Keratinocyte (primary cell): ENCODE data around the gene SSPN. TPM values are rescaled to one million over a fixed set of nuclear protein-coding genes. Genes with fewer than 3 reads are reported as not detected.
A peak's percentile ranks its signal among the peaks of the same experiment; 100 is the strongest.

ENCODE experiments used
- DNase-seq: peaks from one replicate; pipeline ENCODE4 v3.0.0-alpha.2; 2011; ENCODE audit warnings: low read depth, missing footprints, low spot score
- FAIRE-seq: peaks from 2 replicates; lab custom pipeline; 2011; peaks lifted over from hg19 to GRCh38; lab: Jason Lieb, UNC
- H2AFZ ChIP-seq: 2 replicates; pipeline ENCODE4 v1.6.0; 2012; ENCODE audit warnings: low read length, control low read depth, inconsistent platforms; ENCODE audit not compliant: control insufficient read depth
- H3K27ac ChIP-seq: 2 replicates; pipeline ENCODE4 v1.5.1; 2011; ENCODE audit warnings: low read length; ENCODE audit not compliant: control insufficient read depth, insufficient read depth
- H3K27me3 ChIP-seq: 3 replicates; pipeline ENCODE4 v1.6.0; 2011; ENCODE audit warnings: low read length; ENCODE audit not compliant: control insufficient read depth, insufficient read depth; ENCODE audit errors: extremely low read depth
- H3K36me3 ChIP-seq, 2 experiments: 2 replicates in 1 of 2; 3 replicates in 1 of 2; pipeline ENCODE4 v1.5.1; 2011; ENCODE audit warnings: low read length in 2 of 2, mild to moderate bottlenecking in 1 of 2; ENCODE audit not compliant: control insufficient read depth in 2 of 2, insufficient read depth in 2 of 2; ENCODE audit errors: extremely low read depth in 1 of 2
- H3K4me1 ChIP-seq: 3 replicates; pipeline ENCODE4 v1.5.1; 2011; ENCODE audit warnings: low read length; ENCODE audit not compliant: control insufficient read depth, insufficient read depth; ENCODE audit errors: extremely low read depth
- H3K4me2 ChIP-seq: 3 replicates; pipeline ENCODE4 v1.6.0; 2011; ENCODE audit warnings: low read depth, low read length; ENCODE audit not compliant: control insufficient read depth, insufficient read depth; ENCODE audit errors: extremely low read depth
- H3K4me3 ChIP-seq, 3 experiments: fragments of 200-600 bp in 1 of 3; sonication (generic) in 1 of 3; 2 replicates in 2 of 3; 3 replicates in 1 of 3; pipeline ENCODE4 v1.5.1; 2011 to 2016; ENCODE audit warnings: low read length in 3 of 3, mild to moderate bottlenecking in 3 of 3, control low read depth in 2 of 3, inconsistent platforms in 1 of 3, low read depth in 1 of 3, mixed read lengths in 1 of 3, mixed run types in 1 of 3, moderate library complexity in 1 of 3; ENCODE audit not compliant: control insufficient read depth in 2 of 3, insufficient read depth in 2 of 3; ENCODE audit errors: extremely low read depth in 1 of 3
- H3K79me2 ChIP-seq: 2 replicates; pipeline ENCODE4 v1.6.0; 2012; ENCODE audit warnings: low read length; ENCODE audit not compliant: control insufficient read depth, insufficient read depth
- H3K9ac ChIP-seq: 3 replicates; pipeline ENCODE4 v1.6.0; 2011; ENCODE audit warnings: low read length; ENCODE audit not compliant: control insufficient read depth, insufficient read depth; ENCODE audit errors: extremely low read depth
- H3K9me1 ChIP-seq: 3 replicates; pipeline ENCODE4 v1.6.0; 2011; ENCODE audit warnings: low read length; ENCODE audit not compliant: control insufficient read depth, insufficient read depth; ENCODE audit errors: extremely low read depth
- H3K9me3 ChIP-seq: 2 replicates; pipeline ENCODE4 v1.5.1; 2012; ENCODE audit warnings: low read depth, low read length; ENCODE audit not compliant: control insufficient read depth
- H4K20me1 ChIP-seq: 3 replicates; pipeline ENCODE4 v1.6.0; 2011; ENCODE audit warnings: low read length; ENCODE audit not compliant: control insufficient read depth, insufficient read depth; ENCODE audit errors: extremely low read depth
- EZH2 ChIP-seq: IDR thresholded peaks from one replicate; pipeline ENCODE4 v1.6.1; 2012; ENCODE audit warnings: inconsistent platforms, mild to moderate bottlenecking, low read length, moderate library complexity
- dilution Hi-C: fragments of 300-500 bp; cut with MboI; formaldehyde crosslinking; loops from one replicate; pipeline ENCODE4 v1.7.0; 2020; ENCODE audit warnings: low sequenced_read_pairs; ENCODE audit not compliant: extremely low pct_ligation_motif_present
- polyA plus RNA-seq, 5 experiments: library from polyadenylated mRNA; depleted of rRNA in 3 of 5; stranded (reverse) in 3 of 5; stranded (forward) in 1 of 5; unstranded in 1 of 5; fragments of >200 nt; gene quantifications; 1 replicate in 1 of 5; 2 replicates in 3 of 5; 3 replicates in 1 of 5; pipeline versions ENCODE4 v1.2.1 to v1.2.3, GENCODE V29; 2011 to 2012; ENCODE audit warnings: missing spikeins in 2 of 5, low read depth in 1 of 5, low replicate concordance in 1 of 5
- TF ChIP-seq, protein P1 (sequence below), 3 experiments: IDR thresholded peaks in 1 of 3; conservative IDR thresholded peaks in 1 of 3; optimal IDR thresholded peaks in 1 of 3; 2 replicates in 2 of 3; 3 replicates in 1 of 3; pipeline versions ENCODE3 to v1.5.1; 2011; ENCODE audit warnings: low read length in 3 of 3, mild to moderate bottlenecking in 3 of 3, moderate library complexity in 2 of 3, control low read depth in 1 of 3, inconsistent platforms in 1 of 3; ENCODE audit not compliant: insufficient read depth in 2 of 3; ENCODE audit errors: extremely low read depth in 1 of 3

Gene SSPN
- polyA plus RNA-seq, 1 donor (not counting 4 experiments of a cell fraction or from before 2014, with no cell fraction given), result 1.0 TPM

DNA sequence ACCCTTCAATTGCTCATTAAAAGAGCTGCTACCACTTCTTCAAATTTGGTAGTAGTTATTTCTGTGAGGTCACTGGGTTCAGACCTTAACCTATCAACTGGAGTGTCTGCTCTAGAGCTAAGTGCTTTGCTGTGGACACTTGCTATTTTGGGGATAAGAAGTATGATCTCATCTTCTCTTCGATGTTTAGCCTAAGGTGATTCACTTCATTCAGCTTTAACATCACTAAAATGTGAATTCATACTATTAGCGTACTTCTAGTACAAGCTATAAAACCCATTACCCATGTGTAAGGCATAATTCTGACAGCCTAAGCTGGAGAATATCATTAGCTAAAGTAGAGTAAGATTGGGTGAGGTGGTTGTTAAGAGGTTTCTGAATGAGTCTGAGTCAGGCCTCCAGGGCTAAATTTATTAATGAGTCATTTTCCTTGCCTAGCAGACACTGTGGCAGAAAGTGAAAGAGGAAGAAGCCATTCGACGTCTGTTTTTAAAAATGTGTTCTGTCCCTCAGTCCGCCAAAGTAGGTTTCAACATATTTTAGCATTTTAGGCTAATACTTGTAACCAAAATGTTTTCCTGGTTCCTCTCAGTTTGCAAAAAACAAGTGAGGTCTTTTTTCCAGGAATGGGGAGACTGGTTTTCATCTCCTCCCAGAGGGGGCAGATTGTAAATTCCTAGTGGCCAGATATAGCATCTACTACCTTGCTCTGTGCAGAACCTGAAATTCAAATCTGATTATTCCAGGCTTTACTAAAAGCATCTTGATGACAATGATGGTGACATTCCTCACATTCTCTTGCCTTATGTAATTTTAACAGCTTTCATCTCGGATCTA, 103.6 kb downstream of the SSPN start:
- Histone ChIP-seq H3K79me2 (no peaks in the 10 kb centered on the region), H3K4me2 (peak overlapping the region; percentile 89), H3K4me3 (peak overlapping the region in 2 of 3 experiments; percentile 59 to 69), H3K27me3 (no peaks in the 10 kb centered on the region), H3K4me1 (peaks cover 15% of the 10 kb centered on the region), H3K27ac (peak overlapping the region; percentile 90), H4K20me1 (no peaks in the 10 kb centered on the region), H3K9me1 (no peaks in the 10 kb centered on the region), H3K9ac (peak overlapping the region; percentile 77), H3K36me3 (no peaks in the 10 kb centered on the region), H3K9me3 (no peaks in the 10 kb centered on the region), H2AFZ (peak overlapping the region; percentile 93)
- FAIRE-seq (peak; percentile 93), DNase-seq (no peak)
- dilution Hi-C loops, result no loop called here
- TF ChIP-seq EZH2, result no peak
- TF ChIP-seq, protein P1, sequence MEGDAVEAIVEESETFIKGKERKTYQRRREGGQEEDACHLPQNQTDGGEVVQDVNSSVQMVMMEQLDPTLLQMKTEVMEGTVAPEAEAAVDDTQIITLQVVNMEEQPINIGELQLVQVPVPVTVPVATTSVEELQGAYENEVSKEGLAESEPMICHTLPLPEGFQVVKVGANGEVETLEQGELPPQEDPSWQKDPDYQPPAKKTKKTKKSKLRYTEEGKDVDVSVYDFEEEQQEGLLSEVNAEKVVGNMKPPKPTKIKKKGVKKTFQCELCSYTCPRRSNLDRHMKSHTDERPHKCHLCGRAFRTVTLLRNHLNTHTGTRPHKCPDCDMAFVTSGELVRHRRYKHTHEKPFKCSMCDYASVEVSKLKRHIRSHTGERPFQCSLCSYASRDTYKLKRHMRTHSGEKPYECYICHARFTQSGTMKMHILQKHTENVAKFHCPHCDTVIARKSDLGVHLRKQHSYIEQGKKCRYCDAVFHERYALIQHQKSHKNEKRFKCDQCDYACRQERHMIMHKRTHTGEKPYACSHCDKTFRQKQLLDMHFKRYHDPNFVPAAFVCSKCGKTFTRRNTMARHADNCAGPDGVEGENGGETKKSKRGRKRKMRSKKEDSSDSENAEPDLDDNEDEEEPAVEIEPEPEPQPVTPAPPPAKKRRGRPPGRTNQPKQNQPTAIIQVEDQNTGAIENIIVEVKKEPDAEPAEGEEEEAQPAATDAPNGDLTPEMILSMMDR (optimal IDR thresholded peaks at IDR 0.05 in 1 of 3, IDR thresholded peaks at IDR 0.05 in 1 of 3, conservative IDR thresholded peaks at IDR 0.05 in 1 of 3; ENCODE audit: extremely low read depth in 1 of 3, insufficient read depth in 2 of 3, low read length in 3 of 3), result peak in 2 of 3 experiments; percentile 49 to 52

- H3K4me3 ChIP-seq, result no peak overlapping the region
- TF ChIP-seq EZH2, result no peak
- TF ChIP-seq, protein P1 (optimal IDR thresholded peaks at IDR 0.05 in 1 of 3, IDR thresholded peaks at IDR 0.05 in 1 of 3, conservative IDR thresholded peaks at IDR 0.05 in 1 of 3; ENCODE audit: extremely low read depth in 1 of 3, insufficient read depth in 2 of 3, low read length in 3 of 3), result no peak
- no peak overlapping the region for H3K9ac ChIP-seq
- H4K20me1 ChIP-seq, result no peaks in the 10 kb centered on the region
- H3K36me3 ChIP-seq, result no peaks in the 10 kb centered on the region
- H3K9me1 ChIP-seq, result no peaks in the 10 kb centered on the region
- peaks cover 14% of the 10 kb centered on the region for H3K4me1 ChIP-seq
- dilution Hi-C loops, result no loop called here
- H2AFZ ChIP-seq, result peak overlapping the region; percentile 93
- H3K9me3 ChIP-seq, result no peaks in the 10 kb centered on the region
- H3K4me2 ChIP-seq, result no peak overlapping the region
- H3K27ac ChIP-seq, result peak overlapping the region; percentile 90
- FAIRE-seq, result no peak
- H3K27me3 ChIP-seq, result no peaks in the 10 kb centered on the region
- H3K79me2 ChIP-seq, result no peaks in the 10 kb centered on the region
- no peak for DNase-seq
Measured at GRCh38 chr12:26299751-26300150, 104.4 kb downstream of the SSPN start.

Other genes with a start within 250 kb of the SSPN start
- gene RASSF8, start 236.9 kb upstream of the SSPN start, polyA plus RNA-seq, result 5.5 to 10.9 TPM (median 10.5 TPM) in 3 replicates
- 1.4 to 6.0 TPM (median 1.7 TPM) in 3 replicates for gene BHLHE41, start 70.5 kb upstream of the SSPN start, polyA plus RNA-seq